Neural progenitor cell (in vitro differentiated cells): Measurements from ENCODE around the gene SMIM29.

Experiments
- CTCF ChIP-seq: fragments of 200-600 bp; sonication (generic); IDR thresholded peaks from 2 replicates; pipeline ENCODE4 v1.5.1; 2017; ENCODE audit warnings: antibody characterized with exemption, mild to moderate bottlenecking
- EZH2phosphoT487 ChIP-seq: fragments of 200-600 bp; sonication (generic); IDR thresholded peaks from 2 replicates; pipeline ENCODE4 v1.6.1; 2017; ENCODE audit warnings: antibody characterized with exemption

DNA sequence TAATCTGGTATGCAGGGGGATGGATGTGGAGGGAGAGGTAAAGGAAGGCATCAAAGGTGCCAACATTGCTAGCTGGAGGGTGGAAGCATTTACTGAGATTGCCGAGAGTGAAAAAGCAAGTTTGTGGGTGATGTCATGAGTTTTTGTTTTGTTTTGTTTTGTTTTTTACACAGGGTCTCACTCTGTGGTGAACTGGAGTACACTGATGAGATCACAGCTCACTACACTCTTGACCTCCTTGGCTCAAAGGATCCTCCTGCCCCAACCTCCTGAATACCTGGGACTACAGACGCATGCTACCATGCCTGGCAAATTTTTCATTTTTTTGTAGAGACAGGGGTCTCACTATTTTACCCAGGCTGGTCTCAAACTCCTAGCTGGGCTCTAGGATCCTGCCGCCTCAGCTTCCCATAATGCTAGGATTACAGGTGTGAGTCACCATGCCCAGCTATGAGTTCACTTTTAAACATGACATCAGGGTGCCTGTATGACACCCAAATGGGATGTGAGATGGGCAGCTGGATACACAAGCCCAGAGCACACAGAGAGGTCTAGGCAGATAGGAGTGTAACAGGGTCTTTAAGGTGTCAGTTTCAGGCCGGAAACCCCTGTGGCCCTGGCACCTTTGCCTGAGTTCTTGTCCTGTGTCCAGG lies 47.2 kb downstream of the SMIM29 start:
- TF ChIP-seq CTCF (no peak), EZH2phosphoT487 (no peak)
